ENCODE data around the gene ANO9. TPM values are rescaled to one million over a fixed set of nuclear protein-coding genes. Genes with fewer than 3 reads are reported as not detected.

Gene ANO9
- total RNA-seq, 1 donor from 2014 or later: 1.9 TPM

DNA sequence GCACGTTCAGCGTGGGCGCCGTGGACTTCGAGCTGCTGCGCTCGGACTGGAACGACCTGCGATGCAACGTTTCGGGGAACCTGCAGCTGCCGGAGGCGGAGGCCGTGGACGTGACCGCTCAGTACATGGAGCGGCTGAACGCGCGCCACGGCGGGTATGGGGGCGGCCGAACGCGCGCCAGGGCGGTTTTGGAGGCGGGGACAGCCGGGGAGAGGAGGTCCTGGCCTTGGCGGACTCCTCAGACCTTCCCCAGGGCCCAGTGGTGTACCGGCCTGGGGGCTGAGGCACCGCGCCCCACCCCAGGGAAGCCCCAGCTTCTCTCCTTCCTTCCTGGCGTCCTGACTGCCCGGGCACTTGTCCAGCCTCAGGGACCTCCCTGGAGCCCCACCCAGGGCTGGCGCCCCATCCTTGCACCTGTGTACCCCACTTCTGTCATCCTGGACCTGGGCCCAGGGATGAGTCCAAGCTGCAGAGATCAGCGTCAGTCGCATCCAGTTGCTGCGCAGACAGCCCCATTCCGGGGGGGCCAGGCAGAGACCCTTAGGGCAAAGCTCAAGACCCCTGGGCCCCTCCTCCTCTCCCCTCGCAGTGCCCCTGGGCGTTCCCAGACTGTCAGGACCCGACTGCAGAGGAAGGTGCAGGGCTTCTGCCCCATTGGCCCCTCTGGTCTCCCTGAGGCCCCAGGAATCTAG lies 64.5 kb downstream of the ANO9 start:
- no peak overlapping the region for H3K4me3 Mint-ChIP-seq (ENCODE audit: unreplicated experiment)

GRCh38 chr11:376531-377173 lies 65.2 kb downstream of the ANO9 start:
- no peak for FAIRE-seq
- H2AFZ ChIP-seq (ENCODE audit: low read depth, low read length): no peak overlapping the region
- no peaks in the 10 kb centered on the region for H3K4me1 Mint-ChIP-seq (ENCODE audit: low read depth, unreplicated experiment)
- no peaks in the 10 kb centered on the region for H3K79me2 ChIP-seq (ENCODE audit: insufficient read depth, low read length)
- no peak for DNase-seq (ENCODE audit: low read depth)
- TF ChIP-seq EZH2 (IDR thresholded peaks at IDR 0.05; ENCODE audit: insufficient read depth, low read length) (no peak), CTCF (IDR thresholded peaks at IDR 0.05; ENCODE audit: insufficient read depth, low read depth, low read length) (no peak)
- H3K36me3 Mint-ChIP-seq (ENCODE audit: low read depth, unreplicated experiment): peaks cover 13% of the 10 kb centered on the region
- no peaks in the 10 kb centered on the region for H3K27me3 Mint-ChIP-seq (ENCODE audit: low read depth, unreplicated experiment)
- H4K20me1 ChIP-seq (ENCODE audit: insufficient read depth, low read length): peaks cover 7% of the 10 kb centered on the region
- H3K36me3 ChIP-seq (ENCODE audit: insufficient read depth, low read length): no peaks in the 10 kb centered on the region
- H3K4me2 ChIP-seq (ENCODE audit: low read length): no peak overlapping the region
- H3K9me3 Mint-ChIP-seq (ENCODE audit: unreplicated experiment): no peaks in the 10 kb centered on the region
- H3K9ac ChIP-seq (ENCODE audit: low read length): no peak overlapping the region
- H3K4me1 ChIP-seq (ENCODE audit: insufficient read depth, low read length): no peaks in the 10 kb centered on the region
- no peak overlapping the region for H3K4me3 Mint-ChIP-seq (ENCODE audit: unreplicated experiment)
- no peaks in the 10 kb centered on the region for H3K9me3 ChIP-seq (ENCODE audit: insufficient read depth, low read depth, low read length)
- H3K27me3 ChIP-seq (ENCODE audit: insufficient read depth, low read length): no peaks in the 10 kb centered on the region
- H3K4me3 ChIP-seq (ENCODE audit: insufficient read depth, low read depth, low read length): no peak overlapping the region
- no peak overlapping the region for H3K27ac Mint-ChIP-seq (ENCODE audit: unreplicated experiment)
- no peak overlapping the region for H3K27ac ChIP-seq (ENCODE audit: low read depth, low read length)

More for the DNA sequence above, 64.5 kb downstream of the ANO9 start:
- H3K9ac ChIP-seq (ENCODE audit: low read length): no peak overlapping the region
- no peaks in the 10 kb centered on the region for H3K4me1 ChIP-seq (ENCODE audit: insufficient read depth, low read length)
- H3K9me3 Mint-ChIP-seq (ENCODE audit: unreplicated experiment): no peaks in the 10 kb centered on the region
- H3K4me3 ChIP-seq (ENCODE audit: insufficient read depth, low read depth, low read length): no peak overlapping the region
- H3K36me3 ChIP-seq (ENCODE audit: insufficient read depth, low read length): no peaks in the 10 kb centered on the region
- H3K27me3 Mint-ChIP-seq (ENCODE audit: low read depth, unreplicated experiment): no peaks in the 10 kb centered on the region
- no peak overlapping the region for H3K4me2 ChIP-seq (ENCODE audit: low read length)
- DNase-seq (ENCODE audit: low read depth) (no peak), FAIRE-seq (no peak)
- no peaks in the 10 kb centered on the region for H3K9me3 ChIP-seq (ENCODE audit: insufficient read depth, low read depth, low read length)
- H3K36me3 Mint-ChIP-seq (ENCODE audit: low read depth, unreplicated experiment): peaks cover 16% of the 10 kb centered on the region
- H3K27ac Mint-ChIP-seq (ENCODE audit: unreplicated experiment): no peak overlapping the region
- no peaks in the 10 kb centered on the region for H3K27me3 ChIP-seq (ENCODE audit: insufficient read depth, low read length)
- no peak overlapping the region for H2AFZ ChIP-seq (ENCODE audit: low read depth, low read length)
- TF ChIP-seq EZH2 (IDR thresholded peaks at IDR 0.05; ENCODE audit: insufficient read depth, low read length) (no peak), CTCF (IDR thresholded peaks at IDR 0.05; ENCODE audit: insufficient read depth, low read depth, low read length) (no peak)
- H3K4me1 Mint-ChIP-seq (ENCODE audit: low read depth, unreplicated experiment): no peaks in the 10 kb centered on the region
- H3K27ac ChIP-seq (ENCODE audit: low read depth, low read length): no peak overlapping the region
- peaks cover under 1% of the 10 kb centered on the region for H4K20me1 ChIP-seq (ENCODE audit: insufficient read depth, low read length)
- H3K79me2 ChIP-seq (ENCODE audit: insufficient read depth, low read length): no peaks in the 10 kb centered on the region
